Right atrium auricular region (tissue), 2 donors: Measurements from ENCODE around the gene NUP210L. TPM values are rescaled to one million over a fixed set of nuclear protein-coding genes. Genes with fewer than 3 reads are reported as not detected.

ENCODE experiments used
- DNase-seq: peaks from one replicate; pipeline ENCODE4 v3.0.0-alpha.2; 2019; ENCODE audit warnings: low spot score
- H3K27ac ChIP-seq, 2 donors: fragments of 200-600 bp; sonication (generic); 1 replicate in 1 of 2; 2 replicates in 1 of 2; pipeline ENCODE4 v1.5.1; 2016 to 2019
- H3K27me3 ChIP-seq, 2 donors: fragments of 200-600 bp; sonication (generic); one replicate each; pipeline versions ENCODE4 v1.5.1 to v1.6.0; 2017 to 2019
- H3K36me3 ChIP-seq: fragments of 200-600 bp; sonication (generic); one replicate; pipeline ENCODE4 v1.5.1; 2016
- H3K4me1 ChIP-seq, 2 donors: fragments of 200-600 bp; sonication (generic); one replicate each; pipeline versions ENCODE4 v1.5.1 to v1.6.0; 2017 to 2019
- H3K4me3 ChIP-seq, 2 donors: fragments of 200-600 bp; sonication (generic); 1 replicate in 1 of 2; 2 replicates in 1 of 2; pipeline ENCODE4 v1.5.1; 2017 to 2019; ENCODE audit warnings: mild to moderate bottlenecking in 1 of 2, moderate library complexity in 1 of 2
- H3K9me3 ChIP-seq, 2 donors: fragments of 200-600 bp; sonication (generic); one replicate each; pipeline ENCODE4 v1.5.1; 2019
- total RNA-seq, 2 donors: library from RNA; depleted of rRNA; stranded (reverse); fragments of >200 nt; gene quantifications; one replicate each; pipeline ENCODE4 v1.1.0, GENCODE V29; 2016
- TF ChIP-seq, protein P1 (sequence below), 2 donors: fragments of 200-600 bp; sonication (generic); IDR thresholded peaks; one replicate each; pipeline ENCODE4 v1.5.1; 2019; ENCODE audit warnings: antibody characterized with exemption in 2 of 2

Gene NUP210L
- total RNA-seq, 2 donors from 2014 or later: 0.28 TPM; not detected in 1

DNA sequence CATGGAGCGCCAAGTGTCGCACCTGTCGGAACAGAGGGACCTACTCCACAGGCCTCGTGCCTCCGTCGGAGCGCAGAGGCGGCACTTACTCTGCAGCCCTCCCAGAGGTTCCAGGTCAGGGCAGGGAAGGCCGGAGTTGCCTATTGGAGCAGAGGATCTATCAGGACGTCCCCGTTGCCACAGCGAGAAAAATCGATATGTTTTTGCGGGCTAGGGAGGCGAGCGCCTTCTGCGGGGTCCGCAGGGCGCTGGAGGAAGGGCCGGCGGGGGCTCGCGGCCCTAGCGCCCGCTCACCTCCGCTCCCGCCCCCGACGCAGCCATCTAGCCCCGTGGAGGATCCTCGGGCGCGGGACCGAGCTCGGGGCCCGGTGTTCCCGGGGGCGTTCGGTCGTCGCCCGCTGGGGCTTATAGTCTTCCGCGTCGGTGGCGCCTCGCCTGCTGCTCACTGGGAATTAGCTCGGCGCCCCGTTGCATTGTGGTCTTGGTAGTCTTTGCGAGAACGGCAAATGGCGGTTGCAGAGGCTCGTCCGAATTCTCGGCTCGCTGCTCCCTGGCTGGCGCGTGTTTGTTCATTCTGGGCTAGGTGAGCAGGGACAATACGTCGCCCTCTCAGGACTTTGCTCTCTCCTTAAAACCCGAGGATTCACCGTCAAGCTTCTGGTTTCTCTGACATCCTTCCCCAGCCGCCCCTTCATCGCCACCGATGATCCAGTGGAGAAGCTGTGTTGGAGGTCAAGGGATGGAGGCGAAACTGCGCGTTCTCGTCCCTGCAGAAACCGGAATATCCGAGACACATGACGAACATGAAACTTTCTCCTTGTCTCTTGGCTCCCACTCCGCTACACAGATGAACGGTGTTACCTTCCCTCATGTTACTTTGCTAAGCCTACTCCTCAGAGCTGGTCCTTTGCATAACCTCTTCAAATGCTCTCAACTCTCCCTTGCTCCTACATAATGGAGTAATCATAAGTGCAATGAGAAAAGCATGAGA, 177.3 kb downstream of the NUP210L start, which contains the start of gene JTB:
Gene JTB (minus strand): TSS at position 425 of the 991 bp plus-strand sequence. CDS start 422 bp downstream, at position 3.
- peak within 1 kb of the TSS; percentile 93 to 98 for H3K4me3 ChIP-seq
- no peaks in the 10 kb centered on the region for H3K27me3 ChIP-seq
- DNase-seq: peak; percentile 93
- no peaks in the 10 kb centered on the region for H3K9me3 ChIP-seq
- peaks cover 30% of the 10 kb centered on the region for H3K36me3 ChIP-seq
- H3K4me1 ChIP-seq: peaks cover 0 to 23% of the 10 kb centered on the region in 2 donors
- TF ChIP-seq, protein P1, sequence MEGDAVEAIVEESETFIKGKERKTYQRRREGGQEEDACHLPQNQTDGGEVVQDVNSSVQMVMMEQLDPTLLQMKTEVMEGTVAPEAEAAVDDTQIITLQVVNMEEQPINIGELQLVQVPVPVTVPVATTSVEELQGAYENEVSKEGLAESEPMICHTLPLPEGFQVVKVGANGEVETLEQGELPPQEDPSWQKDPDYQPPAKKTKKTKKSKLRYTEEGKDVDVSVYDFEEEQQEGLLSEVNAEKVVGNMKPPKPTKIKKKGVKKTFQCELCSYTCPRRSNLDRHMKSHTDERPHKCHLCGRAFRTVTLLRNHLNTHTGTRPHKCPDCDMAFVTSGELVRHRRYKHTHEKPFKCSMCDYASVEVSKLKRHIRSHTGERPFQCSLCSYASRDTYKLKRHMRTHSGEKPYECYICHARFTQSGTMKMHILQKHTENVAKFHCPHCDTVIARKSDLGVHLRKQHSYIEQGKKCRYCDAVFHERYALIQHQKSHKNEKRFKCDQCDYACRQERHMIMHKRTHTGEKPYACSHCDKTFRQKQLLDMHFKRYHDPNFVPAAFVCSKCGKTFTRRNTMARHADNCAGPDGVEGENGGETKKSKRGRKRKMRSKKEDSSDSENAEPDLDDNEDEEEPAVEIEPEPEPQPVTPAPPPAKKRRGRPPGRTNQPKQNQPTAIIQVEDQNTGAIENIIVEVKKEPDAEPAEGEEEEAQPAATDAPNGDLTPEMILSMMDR (IDR thresholded peaks at IDR 0.05): peak in 1 of 2 donors; percentile 17
- H3K27ac ChIP-seq: peak within 1 kb of the TSS; percentile 94 to 96

DNA sequence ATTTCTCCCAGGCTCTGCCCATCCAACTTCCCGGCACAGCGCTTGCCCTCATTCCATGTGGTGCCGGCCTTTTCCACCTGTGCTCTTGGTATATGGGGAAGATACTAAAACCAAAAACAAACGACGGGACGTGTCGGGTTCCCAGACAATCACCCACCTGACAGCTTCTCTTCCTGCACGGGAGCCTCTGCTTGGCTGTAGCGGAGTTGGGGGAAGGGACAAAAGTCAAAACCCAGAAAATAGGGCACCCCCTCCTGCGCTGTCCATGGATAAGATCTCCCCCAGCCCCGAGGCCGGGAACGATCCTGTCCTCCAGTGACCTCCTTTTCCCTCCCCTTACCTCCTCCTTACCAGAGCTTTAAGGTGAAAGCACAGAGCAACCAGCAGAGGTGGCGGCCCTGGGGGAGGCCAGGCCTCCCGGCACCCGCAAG, 178.0 kb downstream of the NUP210L start:
- no peak for DNase-seq
- TF ChIP-seq, protein P1 (IDR thresholded peaks at IDR 0.05): no peak
- Histone ChIP-seq H3K27ac (peak overlapping the region; percentile 94 to 96), H3K36me3 (peaks cover 30% of the 10 kb centered on the region), H3K9me3 (no peaks in the 10 kb centered on the region), H3K27me3 (no peaks in the 10 kb centered on the region), H3K4me3 (peak overlapping the region; percentile 93 to 98), H3K4me1 (peaks cover 0 to 23% of the 10 kb centered on the region in 2 donors)

DNA sequence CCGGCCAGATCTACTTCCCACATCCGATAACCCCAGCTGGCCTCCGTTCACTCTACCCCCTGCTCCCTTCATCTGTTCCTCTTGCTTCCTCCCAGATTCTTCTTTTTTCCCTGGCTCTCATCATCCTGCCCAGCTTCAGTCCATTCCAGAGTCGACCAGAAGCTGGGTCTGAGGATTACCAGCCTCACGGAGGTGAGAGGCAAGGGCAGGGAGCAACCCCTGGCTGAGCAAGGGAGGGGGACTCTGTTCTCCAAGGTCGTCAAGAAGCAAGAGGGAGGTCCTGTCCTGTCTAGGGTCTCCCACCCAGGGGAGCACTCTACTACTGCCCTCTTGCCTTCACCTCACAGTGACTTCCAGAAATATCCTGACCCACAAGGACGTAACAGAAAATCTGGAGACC, 181.3 kb downstream of the NUP210L start:
- H3K9me3 ChIP-seq: no peaks in the 10 kb centered on the region
- no peak overlapping the region for H3K27ac ChIP-seq
- H3K4me3 ChIP-seq: no peak overlapping the region
- TF ChIP-seq, protein P1 (IDR thresholded peaks at IDR 0.05): no peak
- peaks cover 0 to 25% of the 10 kb centered on the region in 2 donors for H3K4me1 ChIP-seq
- DNase-seq: no peak
- no peaks in the 10 kb centered on the region for H3K27me3 ChIP-seq
- H3K36me3 ChIP-seq: peaks cover 30% of the 10 kb centered on the region

DNA sequence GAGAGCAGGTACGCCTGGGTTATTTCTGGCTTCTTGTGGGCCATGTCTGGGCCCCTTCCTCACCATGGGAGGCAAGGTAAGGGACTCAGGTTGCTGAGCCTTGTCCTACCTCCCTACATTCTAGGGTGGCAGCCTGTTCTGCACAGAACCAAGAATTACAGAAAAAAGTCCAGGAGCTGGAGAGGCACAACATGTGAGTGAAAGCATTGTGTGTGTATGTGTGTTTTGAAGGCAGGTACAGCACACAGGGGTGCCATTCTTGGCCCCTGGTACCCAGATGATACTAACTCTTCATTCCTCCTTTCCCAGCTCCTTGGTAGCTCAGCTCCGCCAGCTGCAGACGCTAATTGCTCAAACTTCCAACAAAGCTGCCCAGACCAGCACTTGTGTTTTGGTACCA, 181.8 kb downstream of the NUP210L start:
- Histone ChIP-seq H3K4me1 (peaks cover 0 to 25% of the 10 kb centered on the region in 2 donors), H3K9me3 (no peaks in the 10 kb centered on the region), H3K27me3 (no peaks in the 10 kb centered on the region), H3K4me3 (no peak overlapping the region), H3K36me3 (peaks cover 30% of the 10 kb centered on the region), H3K27ac (no peak overlapping the region)
- TF ChIP-seq, protein P1 (IDR thresholded peaks at IDR 0.05): no peak
- DNase-seq: no peak

DNA sequence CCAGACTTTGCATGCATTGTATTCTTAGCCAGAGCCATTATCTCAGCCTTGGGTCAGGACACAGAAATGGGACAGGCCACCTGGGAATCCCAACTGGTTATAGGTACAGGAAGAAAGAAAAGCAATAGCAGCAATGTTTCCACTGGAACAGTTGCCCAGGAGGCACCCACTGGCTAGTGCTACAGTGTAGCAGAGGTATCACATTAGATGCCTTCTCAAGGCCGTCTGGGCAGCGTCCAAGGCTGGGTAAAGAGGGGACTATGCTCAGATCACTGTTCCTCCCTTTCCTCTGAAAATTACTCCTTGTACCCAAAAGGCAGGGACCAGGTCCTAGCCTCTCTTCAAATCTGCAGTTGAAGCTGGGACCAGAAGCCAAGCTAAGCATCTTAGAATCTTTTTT, 184.5 kb downstream of the NUP210L start:
- Histone ChIP-seq H3K36me3 (peaks cover 22% of the 10 kb centered on the region), H3K9me3 (no peaks in the 10 kb centered on the region), H3K4me1 (peaks cover 0 to 24% of the 10 kb centered on the region in 2 donors), H3K27ac (no peak overlapping the region), H3K4me3 (no peak overlapping the region), H3K27me3 (no peaks in the 10 kb centered on the region)
- TF ChIP-seq, protein P1 (IDR thresholded peaks at IDR 0.05): no peak
- DNase-seq: no peak
